Measurements from ENCODE around the gene TTC21A.

Gene TTC21A

DNA sequence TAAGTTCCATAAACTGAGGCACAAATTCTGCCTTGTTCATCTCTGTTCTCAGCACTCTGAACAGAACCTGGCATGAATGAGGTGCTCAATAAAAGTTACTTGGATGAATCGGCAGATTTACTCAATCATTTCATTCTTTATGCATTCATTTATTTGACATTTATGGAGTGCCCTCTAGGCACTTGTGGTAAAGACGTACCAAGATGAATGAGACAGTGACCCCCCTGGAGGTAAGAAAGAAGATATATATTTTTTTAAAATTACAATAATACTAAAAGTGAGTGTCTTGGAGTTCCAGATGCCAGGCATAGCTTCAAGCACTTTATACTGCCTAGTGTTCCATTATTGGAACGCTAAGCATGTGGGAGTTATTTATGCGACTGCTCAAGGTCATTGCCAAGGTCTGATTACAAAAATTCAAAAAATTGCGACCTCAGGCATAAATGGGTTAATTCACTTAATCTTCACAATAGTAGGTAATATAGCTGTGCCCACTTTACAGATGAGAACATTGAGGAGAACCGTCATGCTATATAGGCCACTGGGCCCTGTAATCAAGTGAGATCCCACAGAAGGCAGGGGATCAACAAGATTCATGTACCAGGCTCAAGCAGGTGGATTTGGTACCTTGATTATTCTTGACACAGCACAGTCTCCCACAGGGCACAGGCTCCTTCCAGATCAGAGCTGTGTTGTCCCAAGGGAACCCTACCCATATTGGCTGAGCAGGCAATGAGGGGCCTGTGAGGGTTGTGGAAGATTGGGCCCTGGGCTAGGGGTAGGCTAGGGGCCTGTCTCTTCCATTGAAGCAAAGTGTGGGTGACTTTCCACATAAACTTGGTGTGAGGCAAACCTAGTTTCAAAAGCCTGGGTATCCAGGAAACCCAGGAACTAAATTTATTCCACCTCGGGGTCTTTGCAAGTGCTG is 74.2 kb downstream of the TTC21A start:
- DNase-seq (ENCODE audit: low read depth) = no peak

DNA sequence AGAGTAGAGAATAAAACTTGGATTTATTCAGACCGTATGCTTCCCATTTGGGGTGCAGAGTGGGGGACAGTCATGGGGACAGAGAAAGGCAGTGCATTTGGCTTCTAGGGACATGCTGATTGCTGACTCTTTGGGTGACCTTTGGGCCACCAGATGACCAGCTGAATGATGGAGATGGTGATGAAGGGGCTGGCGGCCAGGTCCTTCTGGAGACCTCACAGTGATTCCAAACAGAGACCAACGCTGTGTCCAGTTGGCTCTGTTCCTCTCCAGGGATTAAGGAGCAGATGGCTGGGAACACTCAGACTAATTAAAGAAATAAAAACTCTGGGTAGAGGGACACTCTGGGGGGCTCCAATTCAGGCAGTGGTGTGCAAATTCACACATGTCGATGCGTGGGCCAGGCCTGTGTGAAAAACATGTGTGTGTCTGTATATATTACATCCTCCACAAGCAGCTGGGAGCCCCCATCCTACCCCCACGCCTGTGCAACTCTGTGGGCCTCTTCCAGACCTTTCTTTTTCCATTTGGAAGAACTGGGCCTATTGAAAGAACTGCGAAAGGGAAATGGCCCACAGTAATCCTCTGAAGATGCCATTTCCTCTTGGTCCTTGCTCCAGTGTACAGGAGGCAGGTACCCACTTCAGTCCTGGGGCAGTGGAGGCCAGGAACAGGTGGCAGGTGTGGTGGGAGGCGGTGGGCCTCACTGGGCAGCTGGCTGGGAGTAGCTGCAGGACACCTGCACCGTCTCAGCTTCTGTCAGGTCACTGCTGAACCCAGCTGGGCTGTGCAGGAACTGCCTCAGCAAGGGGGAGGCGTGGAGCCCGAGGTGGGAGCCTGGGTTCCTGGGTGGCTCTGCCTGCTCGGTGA is 76.0 kb downstream of the TTC21A start:
- DNase-seq (ENCODE audit: low read depth) = no peak

DNA sequence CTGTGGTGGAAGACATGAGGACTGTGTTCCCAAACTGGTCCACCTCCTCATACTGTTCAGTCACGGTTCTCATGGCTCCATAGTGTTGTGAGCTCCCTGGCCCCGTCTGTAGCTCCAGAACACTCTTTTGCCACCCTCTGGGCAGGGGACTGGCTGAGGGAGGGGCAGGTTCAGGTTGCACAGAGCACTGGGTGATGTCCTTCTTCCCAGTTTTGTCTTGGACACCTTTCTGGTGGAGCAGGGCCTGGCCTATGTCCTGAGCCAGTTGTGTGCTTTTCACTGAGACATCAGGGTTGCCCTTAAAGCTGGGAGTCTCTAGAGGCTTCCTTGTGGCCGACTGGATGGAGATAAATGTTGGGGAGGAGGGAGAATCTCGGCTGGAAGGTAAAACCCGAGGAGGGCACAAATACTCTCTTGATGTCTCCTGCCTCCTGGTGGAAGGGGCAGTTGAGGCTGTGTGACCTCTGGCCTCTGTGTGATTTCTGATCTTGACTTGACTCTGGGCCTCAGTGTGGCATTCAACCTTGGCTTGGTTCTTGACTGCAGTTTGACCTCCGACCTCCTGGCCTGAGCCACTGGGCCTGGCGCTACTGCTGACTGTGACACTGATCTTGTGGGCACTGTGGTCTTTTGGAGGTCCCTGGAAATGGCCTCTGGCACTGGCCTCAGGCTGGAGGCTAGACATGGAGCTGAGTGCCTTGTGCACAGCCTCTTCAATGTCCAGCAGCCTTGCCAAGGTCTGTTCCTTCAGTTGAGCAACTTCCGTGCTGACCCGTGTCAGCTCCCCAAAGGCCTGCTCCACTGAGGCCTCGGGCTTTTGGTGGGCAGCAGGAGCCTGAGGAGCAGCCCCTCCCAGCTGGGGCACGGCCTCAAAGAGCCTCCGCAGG is 76.8 kb downstream of the TTC21A start:
- no peak for DNase-seq (ENCODE audit: low read depth)

DNA sequence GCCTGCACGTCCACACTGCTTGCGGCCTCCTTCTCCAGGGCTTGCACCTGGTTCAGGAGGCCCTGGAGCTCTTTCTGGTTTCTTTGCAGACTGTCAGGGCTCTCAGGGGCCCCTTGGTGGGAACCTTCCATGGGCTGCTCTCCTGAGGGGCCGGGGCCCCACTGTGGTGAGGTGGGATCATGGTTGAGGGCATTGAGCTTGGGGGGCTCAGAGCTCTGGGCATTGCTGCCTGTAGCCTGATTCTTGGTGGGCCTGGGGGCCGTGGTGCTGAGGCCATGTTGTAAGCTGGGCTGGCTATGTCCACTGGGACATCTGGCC is 77.4 kb downstream of the TTC21A start:
- no peak for DNase-seq (ENCODE audit: low read depth)

DNA sequence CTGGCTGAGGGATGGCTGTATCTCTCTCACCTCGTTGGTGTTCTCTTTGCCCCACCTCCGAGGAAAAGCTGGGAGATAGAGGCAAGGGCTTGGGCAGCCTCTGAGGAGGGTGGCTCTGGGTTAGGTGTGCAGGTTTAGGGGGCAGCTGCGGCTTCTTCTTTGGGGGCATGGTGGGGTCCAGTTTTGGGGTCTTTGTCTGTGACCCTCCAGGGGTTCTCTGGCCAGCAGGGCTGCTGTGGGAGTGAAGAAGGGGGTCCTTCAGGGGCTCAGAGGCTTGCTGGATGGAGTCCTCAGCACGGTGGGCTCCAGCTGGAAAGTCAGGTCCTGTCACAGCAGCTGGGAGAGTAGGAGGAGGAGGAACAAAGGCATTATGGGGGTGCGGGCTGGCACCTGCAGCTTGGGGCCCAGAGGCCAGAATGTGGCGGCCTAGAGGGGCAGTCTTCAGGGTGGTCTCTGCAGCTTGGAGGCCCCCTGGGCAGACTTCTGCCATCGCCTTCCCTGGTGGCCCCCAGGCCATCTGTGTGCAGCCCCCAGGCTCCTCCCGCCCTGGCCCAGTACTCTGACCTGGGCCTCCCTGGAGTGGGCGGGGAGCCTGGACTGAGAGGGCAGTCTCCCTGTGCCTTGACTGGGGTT is 78.0 kb downstream of the TTC21A start:
- DNase-seq (ENCODE audit: low read depth) = no peak

DNA sequence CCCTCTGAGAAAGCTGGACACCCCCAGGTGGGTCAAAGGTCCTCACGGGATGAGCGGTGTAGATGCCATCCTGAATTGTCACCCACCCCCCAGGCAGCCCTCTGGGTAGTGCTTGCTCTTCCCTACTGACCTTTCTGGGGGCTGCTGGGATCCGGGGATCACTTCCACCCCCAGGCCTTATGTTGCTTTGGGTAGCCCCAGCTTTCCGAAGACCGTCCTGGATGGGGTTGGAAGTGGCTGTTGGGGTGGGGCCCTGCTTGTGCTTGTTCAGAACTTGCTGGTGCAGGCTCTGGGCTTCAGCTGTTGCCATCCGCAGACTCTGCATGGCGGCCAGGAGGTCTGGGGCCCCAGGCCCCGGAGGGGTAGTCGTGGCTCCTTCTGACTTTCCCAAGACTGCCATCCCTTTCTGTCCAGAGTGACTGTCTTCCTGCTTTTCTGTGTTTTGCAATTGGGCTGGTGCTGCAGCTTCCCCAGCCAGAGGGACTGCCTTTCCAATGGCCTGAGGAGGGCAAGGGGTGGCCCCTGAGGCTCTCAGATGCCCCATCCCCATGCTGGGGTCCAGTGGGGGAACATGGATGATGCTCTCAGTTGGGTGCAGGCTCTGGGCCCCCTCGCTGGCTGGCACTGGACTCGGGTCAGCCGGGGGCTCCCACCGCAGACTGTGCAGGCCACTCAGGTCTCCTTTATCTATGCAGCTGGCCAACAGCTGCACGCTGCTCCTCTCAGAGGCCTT is 78.6 kb downstream of the TTC21A start:
- DNase-seq (ENCODE audit: low read depth) = no peak

DNA sequence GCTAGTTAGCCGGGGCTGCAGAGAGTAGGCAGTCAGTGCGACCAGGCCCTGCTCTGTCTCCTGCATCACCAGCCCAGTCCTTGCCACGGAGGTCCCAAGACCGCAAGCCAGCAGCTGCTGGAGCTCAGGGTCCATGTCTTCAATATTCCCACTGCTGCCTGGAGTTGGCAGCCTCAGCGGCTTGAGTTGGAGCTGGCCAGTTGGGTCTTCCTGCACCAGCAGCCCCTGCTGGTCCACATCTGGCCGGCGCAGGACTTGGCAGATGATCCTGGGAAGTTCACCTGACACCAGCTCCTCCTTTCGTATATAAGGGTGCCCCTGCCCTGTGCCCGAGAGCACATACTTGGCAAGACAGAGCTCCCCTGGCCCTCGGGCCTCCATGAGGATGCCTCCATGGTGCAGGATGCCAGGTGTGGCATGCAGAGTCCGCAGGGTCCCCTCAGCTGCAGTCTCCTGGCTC is 79.2 kb downstream of the TTC21A start:
- DNase-seq (ENCODE audit: low read depth) = no peak

DNA sequence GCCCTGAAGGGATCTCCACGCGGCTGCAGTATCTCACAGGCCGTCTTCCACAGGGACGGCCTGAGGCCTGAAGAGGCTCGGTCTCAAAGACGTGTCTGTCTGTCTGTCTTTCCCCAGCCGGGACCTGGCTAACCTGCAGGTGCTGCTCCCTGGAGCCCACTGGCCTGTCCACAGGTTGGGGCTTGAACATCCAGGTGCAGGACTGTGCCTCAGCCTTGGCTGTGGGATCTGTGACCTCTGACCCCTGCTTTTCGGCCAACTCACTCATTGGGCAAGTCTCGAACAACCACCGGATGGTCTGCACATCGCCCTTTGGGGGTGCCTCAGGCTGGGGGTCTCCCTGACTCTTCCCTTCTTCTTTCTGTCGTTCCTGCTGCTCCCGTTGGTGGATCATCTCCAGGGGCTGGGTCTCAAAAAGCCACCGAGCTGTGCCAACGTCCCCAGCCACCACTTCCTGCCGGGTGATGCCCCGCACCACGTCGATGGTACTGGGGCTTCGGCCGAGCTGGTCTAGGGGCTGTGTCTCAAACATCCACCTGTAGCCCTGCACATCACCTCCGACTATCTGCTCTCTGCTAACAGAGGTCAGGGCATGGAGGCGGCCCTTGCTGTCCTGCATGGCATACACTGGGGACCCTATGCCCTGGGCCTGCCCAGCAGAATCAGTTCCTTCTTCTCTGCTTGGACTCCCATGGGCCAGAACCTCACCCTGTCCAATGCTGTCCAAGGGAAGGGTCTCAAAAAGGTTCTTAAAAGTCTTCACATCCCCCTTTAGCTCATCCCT is 80.1 kb downstream of the TTC21A start:
- DNase-seq (ENCODE audit: low read depth) = no peak
